PC-3 (cell line): ENCODE results near the gene KRTAP5-5.

ENCODE experiments used
- EZH2 ChIP-seq: fragments of 300-600 bp; sonication (generic); IDR thresholded peaks from one replicate; pipeline ENCODE4 v1.6.1; 2017; ENCODE audit warnings: antibody characterized with exemption, mild to moderate bottlenecking, low read length; ENCODE audit not compliant: unreplicated experiment
- TF ChIP-seq, protein P1 (sequence below): fragments of 300-600 bp; sonication (generic); conservative IDR thresholded peaks from 2 replicates; pipeline ENCODE4 v1.5.1; 2017; ENCODE audit warnings: antibody characterized with exemption, low read depth, mild to moderate bottlenecking, low read length

- TF ChIP-seq, protein P1, sequence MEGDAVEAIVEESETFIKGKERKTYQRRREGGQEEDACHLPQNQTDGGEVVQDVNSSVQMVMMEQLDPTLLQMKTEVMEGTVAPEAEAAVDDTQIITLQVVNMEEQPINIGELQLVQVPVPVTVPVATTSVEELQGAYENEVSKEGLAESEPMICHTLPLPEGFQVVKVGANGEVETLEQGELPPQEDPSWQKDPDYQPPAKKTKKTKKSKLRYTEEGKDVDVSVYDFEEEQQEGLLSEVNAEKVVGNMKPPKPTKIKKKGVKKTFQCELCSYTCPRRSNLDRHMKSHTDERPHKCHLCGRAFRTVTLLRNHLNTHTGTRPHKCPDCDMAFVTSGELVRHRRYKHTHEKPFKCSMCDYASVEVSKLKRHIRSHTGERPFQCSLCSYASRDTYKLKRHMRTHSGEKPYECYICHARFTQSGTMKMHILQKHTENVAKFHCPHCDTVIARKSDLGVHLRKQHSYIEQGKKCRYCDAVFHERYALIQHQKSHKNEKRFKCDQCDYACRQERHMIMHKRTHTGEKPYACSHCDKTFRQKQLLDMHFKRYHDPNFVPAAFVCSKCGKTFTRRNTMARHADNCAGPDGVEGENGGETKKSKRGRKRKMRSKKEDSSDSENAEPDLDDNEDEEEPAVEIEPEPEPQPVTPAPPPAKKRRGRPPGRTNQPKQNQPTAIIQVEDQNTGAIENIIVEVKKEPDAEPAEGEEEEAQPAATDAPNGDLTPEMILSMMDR = no peak
- no peak for TF ChIP-seq EZH2
These were observed 39.6 kb upstream of the KRTAP5-5 start for GRCh38 chr11:1589996-1590395.
